Sigmoid colon (tissue), 7 donors: Measurements from ENCODE around the gene FBXO3. TPM values are rescaled to one million over a fixed set of nuclear protein-coding genes. Genes with fewer than 3 reads are reported as not detected.

Experiments used
- DNase-seq: peaks from one replicate; pipeline ENCODE4 v3.0.0-alpha.2; 2019
- H3K27ac ChIP-seq, 4 donors: fragments of 200-600 bp; sonication (generic); one replicate each; pipeline ENCODE4 v1.5.1; 2016 to 2019; ENCODE audit warnings: mild to moderate bottlenecking in 1 of 4
- H3K27me3 ChIP-seq, 3 donors: fragments of 200-600 bp; sonication (generic); one replicate each; pipeline ENCODE4 v1.5.1; 2019; ENCODE audit warnings: mild to moderate bottlenecking in 1 of 3
- H3K36me3 ChIP-seq, 4 donors: fragments of 200-600 bp; sonication (generic); one replicate each; pipeline ENCODE4 v1.5.1; 2016 to 2019
- H3K4me1 ChIP-seq, 4 donors: fragments of 200-600 bp; sonication (generic); one replicate each; pipeline ENCODE4 v1.5.1; 2017 to 2019
- H3K4me3 ChIP-seq, 4 donors: fragments of 200-600 bp; sonication (generic); one replicate each; pipeline ENCODE4 v1.5.1; 2017 to 2019; ENCODE audit warnings: mild to moderate bottlenecking in 2 of 4, moderate library complexity in 1 of 4
- H3K9me3 ChIP-seq, 4 donors: fragments of 200-600 bp in 3 of 4; sonication (generic) in 3 of 4; one replicate each; pipeline versions ENCODE4 v1.5.1 to v1.6.1; 2013 to 2019
- EP300 ChIP-seq, 4 donors: sonication (generic); formaldehyde crosslinking; IDR thresholded peaks; one replicate each; pipeline ENCODE4 v1.6.1; 2017; ENCODE audit warnings: antibody characterized with exemption in 4 of 4
- POLR2A ChIP-seq, 2 donors: fragments of 450-650 bp; IDR thresholded peaks; one replicate each; pipeline ENCODE4 v1.6.1; 2016; ENCODE audit warnings: antibody characterized with exemption in 2 of 2, mild to moderate bottlenecking in 2 of 2, moderate library complexity in 2 of 2
- POLR2AphosphoS5 ChIP-seq, 4 donors: sonication (generic); formaldehyde crosslinking; IDR thresholded peaks; one replicate each; pipeline ENCODE4 v1.6.1; 2017; ENCODE audit warnings: antibody characterized with exemption in 4 of 4
- WGBS, 2 donors: extraction: QIAGEN DNeasy Blood & Tissue Kit; methylation state at CpG; one replicate each; pipeline ENCODE4 v1.1.7; 2013; 5-methylcytosine and 5-hydroxymethylcytosine counted together
- intact Hi-C: fragments of 100-400 bp; cut with DNase I; formaldehyde crosslinking; loops from one replicate; pipeline ENCODE4 v1.15.1; 2023
- polyA plus RNA-seq, 3 donors: library from polyadenylated mRNA; stranded (reverse); fragments of 200-250 nt; gene quantifications; one replicate each; pipeline ENCODE4 v1.2.3, GENCODE V29; 2013
- total RNA-seq, 4 donors: library from RNA; depleted of rRNA; stranded (reverse); fragments of >200 nt; gene quantifications; one replicate each; pipeline ENCODE4 v1.1.0, GENCODE V29; 2016
- TF ChIP-seq, protein P1 (sequence below), 4 experiments: fragments of 450-650 bp in 3 of 4; fragments of 200-600 bp in 1 of 4; IDR thresholded peaks; one replicate each; pipeline ENCODE4 v1.5.1; 2016 to 2019; ENCODE audit warnings: antibody characterized with exemption in 4 of 4, mild to moderate bottlenecking in 3 of 4, moderate library complexity in 2 of 4
- donor health status: healthy with polysubstance abuse.
- donor health status: Bipolar disorder and iron deficiency.
- donor health status: healthy.

FBXO3 gene
- total and polyA plus RNA-seq, 7 donors, result 20.2 to 53.5 (median 36.8) TPM

DNA sequence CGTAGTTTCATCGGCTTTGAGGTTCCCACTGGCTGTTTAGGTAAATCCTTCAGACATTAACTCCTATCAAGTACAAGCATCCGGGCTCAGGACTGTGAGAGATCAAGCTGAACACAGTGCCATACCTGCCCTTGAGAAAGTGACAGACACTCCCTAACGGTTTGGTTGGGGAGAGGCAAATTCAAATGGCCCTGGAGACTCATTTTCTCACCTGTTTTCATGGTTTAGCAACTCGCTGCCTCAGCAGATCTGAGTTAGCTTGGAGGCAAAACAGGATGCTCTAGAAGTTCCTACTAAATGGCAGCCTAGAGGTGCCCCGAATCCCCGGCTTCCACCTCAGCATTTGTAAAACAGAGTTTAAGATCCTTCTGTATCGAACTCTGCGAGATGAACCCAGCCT lies 3.6 kb upstream of the FBXO3 start:
- H3K27ac ChIP-seq, result no peak overlapping the region
- intact Hi-C loops, result loop anchor here (10.0 kb wide), 1 partner anchor 277 kb away; the partner anchor contains the start of gene CAPRIN1
- no peak for DNase-seq
- H3K4me3 ChIP-seq, result no peak overlapping the region
- H3K27me3 ChIP-seq, result no peaks in the 10 kb centered on the region
- WGBS, 2 donors, result 64 to 73% methylated on average over 9 of the region's 9 CpGs
- H3K36me3 ChIP-seq, result no peaks in the 10 kb centered on the region
- H3K9me3 ChIP-seq, result no peaks in the 10 kb centered on the region
- H3K4me1 ChIP-seq, result peaks cover 0 to 42% (median 26%) of the 10 kb centered on the region in 4 donors
- TF ChIP-seq POLR2AphosphoS5 (IDR thresholded peaks at IDR 0.05), result no peak
- TF ChIP-seq, protein P1, sequence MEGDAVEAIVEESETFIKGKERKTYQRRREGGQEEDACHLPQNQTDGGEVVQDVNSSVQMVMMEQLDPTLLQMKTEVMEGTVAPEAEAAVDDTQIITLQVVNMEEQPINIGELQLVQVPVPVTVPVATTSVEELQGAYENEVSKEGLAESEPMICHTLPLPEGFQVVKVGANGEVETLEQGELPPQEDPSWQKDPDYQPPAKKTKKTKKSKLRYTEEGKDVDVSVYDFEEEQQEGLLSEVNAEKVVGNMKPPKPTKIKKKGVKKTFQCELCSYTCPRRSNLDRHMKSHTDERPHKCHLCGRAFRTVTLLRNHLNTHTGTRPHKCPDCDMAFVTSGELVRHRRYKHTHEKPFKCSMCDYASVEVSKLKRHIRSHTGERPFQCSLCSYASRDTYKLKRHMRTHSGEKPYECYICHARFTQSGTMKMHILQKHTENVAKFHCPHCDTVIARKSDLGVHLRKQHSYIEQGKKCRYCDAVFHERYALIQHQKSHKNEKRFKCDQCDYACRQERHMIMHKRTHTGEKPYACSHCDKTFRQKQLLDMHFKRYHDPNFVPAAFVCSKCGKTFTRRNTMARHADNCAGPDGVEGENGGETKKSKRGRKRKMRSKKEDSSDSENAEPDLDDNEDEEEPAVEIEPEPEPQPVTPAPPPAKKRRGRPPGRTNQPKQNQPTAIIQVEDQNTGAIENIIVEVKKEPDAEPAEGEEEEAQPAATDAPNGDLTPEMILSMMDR (IDR thresholded peaks at IDR 0.05), result no peak
- no peak for TF ChIP-seq POLR2A (IDR thresholded peaks at IDR 0.05)
- no peak for TF ChIP-seq EP300 (IDR thresholded peaks at IDR 0.05)

DNA sequence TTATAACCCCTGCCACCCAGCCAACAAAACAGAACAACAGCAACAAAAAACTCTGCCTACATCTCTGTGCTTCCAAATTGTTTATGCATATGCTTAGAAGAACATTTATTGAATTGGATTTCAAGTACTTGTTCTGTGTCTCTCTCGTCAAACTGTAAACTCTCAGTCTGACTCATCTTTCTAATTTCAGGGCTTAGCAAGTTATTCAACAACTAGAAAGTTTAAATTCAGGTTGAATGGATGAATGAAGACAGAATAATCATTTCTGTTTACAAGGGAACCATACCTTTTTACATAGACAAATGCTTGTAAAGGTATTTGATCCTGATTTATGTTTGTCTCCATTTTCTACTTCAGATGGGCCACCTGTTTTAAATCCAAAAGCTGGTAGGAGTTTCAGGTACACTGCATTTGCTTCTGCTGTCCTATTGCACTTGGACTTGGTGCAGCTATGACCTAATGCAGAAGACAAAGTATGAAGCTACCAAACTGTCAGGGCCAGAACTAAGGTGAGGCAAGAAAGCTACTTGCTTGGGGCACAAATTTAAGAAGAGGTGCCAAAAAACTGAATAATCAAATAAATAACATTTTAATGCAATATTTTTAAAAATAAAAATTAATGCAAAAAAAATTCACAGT lies 1.6 kb upstream of the FBXO3 start:
- Histone ChIP-seq H3K27ac (peak overlapping the region; percentile 89 to 94 (median 90)), H3K4me1 (peaks cover 0 to 56% (median 43%) of the 10 kb centered on the region in 4 donors)

DNA sequence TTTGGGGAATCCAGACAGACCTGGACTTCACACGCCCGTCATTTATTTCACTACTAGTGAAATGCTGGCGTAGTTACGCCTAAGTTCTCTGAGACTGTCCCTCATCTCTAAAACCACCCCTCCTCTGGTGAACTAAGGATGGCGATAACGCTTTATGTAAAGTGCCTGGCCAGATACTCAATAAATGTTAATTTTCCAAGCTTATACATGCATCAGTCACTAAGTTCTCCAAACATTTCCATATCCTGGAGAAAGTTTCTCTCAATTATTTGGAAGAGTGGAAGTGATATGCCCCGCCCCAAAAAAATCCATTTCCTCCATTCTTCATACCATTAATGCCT lies 1.1 kb upstream of the FBXO3 start:
- TF ChIP-seq EP300 (IDR thresholded peaks at IDR 0.05), result no peak
- TF ChIP-seq POLR2AphosphoS5 (IDR thresholded peaks at IDR 0.05), result no peak
- TF ChIP-seq POLR2A (IDR thresholded peaks at IDR 0.05), result no peak
- TF ChIP-seq, protein P1 (IDR thresholded peaks at IDR 0.05), result no peak
- H3K4me1 ChIP-seq, result peaks cover 0 to 56% (median 43%) of the 10 kb centered on the region in 4 donors
- peak overlapping the region; percentile 89 to 94 (median 90) for H3K27ac ChIP-seq
- H3K27me3 ChIP-seq, result no peaks in the 10 kb centered on the region
- WGBS, 2 donors, result 63 to 66% methylated on average over 7 of the region's 7 CpGs
- H3K4me3 ChIP-seq, result no peak overlapping the region
- no peaks in the 10 kb centered on the region for H3K9me3 ChIP-seq
- H3K36me3 ChIP-seq, result no peaks in the 10 kb centered on the region
- DNase-seq, result no peak
- intact Hi-C loops, result loop anchor here (10.0 kb wide), 1 partner anchor 279 kb away; the partner anchor contains the start of gene CAPRIN1

More for the DNA sequence above, 1.6 kb upstream of the FBXO3 start:
- Histone ChIP-seq H3K36me3 (no peaks in the 10 kb centered on the region), H3K4me3 (no peak overlapping the region), H3K9me3 (no peaks in the 10 kb centered on the region), H3K27me3 (no peaks in the 10 kb centered on the region)
- intact Hi-C loops, result loop anchor here (10.0 kb wide), 1 partner anchor 279 kb away; the partner anchor contains the start of gene CAPRIN1
- TF ChIP-seq EP300 (IDR thresholded peaks at IDR 0.05), result no peak
- TF ChIP-seq, protein P1 (IDR thresholded peaks at IDR 0.05), result no peak
- no peak for TF ChIP-seq POLR2A (IDR thresholded peaks at IDR 0.05)
- no peak for TF ChIP-seq POLR2AphosphoS5 (IDR thresholded peaks at IDR 0.05)
- no peak for DNase-seq
- 16 to 36% methylated on average over 1 of the region's 1 CpG for WGBS, 2 donors

DNA sequence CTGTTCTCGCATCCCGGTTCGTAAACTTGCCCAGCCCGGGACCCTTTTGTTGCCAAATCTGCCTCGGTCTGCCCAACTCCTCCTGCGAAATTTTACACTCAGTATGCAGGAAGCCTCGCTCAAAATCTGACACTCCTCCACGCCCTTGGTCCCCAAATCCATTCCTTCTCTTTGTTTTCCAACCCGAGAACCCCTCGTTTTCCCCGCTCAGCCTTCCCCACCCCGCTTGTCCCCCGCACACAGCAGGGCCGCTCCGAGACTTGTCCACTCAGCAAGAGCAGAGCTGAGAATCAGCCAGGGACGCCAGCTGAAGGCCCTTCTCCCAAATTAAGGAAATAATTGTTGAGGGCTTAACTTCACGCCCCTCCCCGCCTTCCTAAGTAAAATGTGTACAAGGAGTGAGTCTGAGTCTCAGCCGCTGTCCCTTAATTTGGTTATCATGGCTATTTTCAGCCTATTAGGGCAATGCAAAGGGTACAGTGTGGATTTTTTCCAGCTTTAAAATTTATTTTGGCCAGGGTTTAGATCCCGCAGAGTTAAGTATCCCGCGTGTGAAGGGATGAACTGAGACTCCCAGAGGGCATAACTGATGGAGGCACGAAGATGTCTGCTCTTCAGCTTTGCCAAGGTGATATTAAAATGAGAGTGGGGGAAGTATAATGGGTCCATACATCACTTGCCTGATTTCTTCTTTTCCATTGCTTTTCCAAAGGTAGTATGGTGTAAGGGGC lies 581 bp upstream of the FBXO3 start:
- no peaks in the 10 kb centered on the region for H3K9me3 ChIP-seq
- 2 to 6% methylated on average over 23 of the region's 23 CpGs for WGBS, 2 donors
- no peaks in the 10 kb centered on the region for H3K36me3 ChIP-seq
- H3K4me1 ChIP-seq, result peaks cover 0 to 50% (median 41%) of the 10 kb centered on the region in 4 donors
- H3K27me3 ChIP-seq, result no peaks in the 10 kb centered on the region
- TF ChIP-seq POLR2AphosphoS5 (IDR thresholded peaks at IDR 0.05) (no peak), POLR2A (IDR thresholded peaks at IDR 0.05) (no peak), EP300 (IDR thresholded peaks at IDR 0.05) (no peak)
- TF ChIP-seq, protein P1 (IDR thresholded peaks at IDR 0.05), result no peak
- DNase-seq, result no peak
- H3K27ac ChIP-seq, result peak overlapping the region; percentile 89 to 94 (median 90)
- intact Hi-C loops, result loop anchor here (5.0 to 10.0 kb wide), 2 partner anchors 38 to 280 kb away; partner anchors contain the start of genes CAPRIN1 and CD59
- H3K4me3 ChIP-seq, result peak overlapping the region; percentile 83 to 97 (median 94)
